Measurements from ENCODE around the gene THSD4. TPM values are rescaled to one million over a fixed set of nuclear protein-coding genes. Genes with fewer than 3 reads are reported as not detected.

THSD4 gene
- polyA plus RNA-seq, 1 donor from 2014 or later, result 0.46 TPM

- TF ChIP-seq MXI1 (conservative IDR thresholded peaks at IDR 0.05; ENCODE audit: poor library complexity, severe bottlenecking), result no peak
- no peak for TF ChIP-seq TAF1 (IDR thresholded peaks at IDR 0.05; ENCODE audit: low read depth)
- no peak for TF ChIP-seq REST (IDR thresholded peaks at IDR 0.05; ENCODE audit: borderline replicate concordance)
- no peak for TF ChIP-seq POLR2AphosphoS5 (IDR thresholded peaks at IDR 0.05)
- no peak for TF ChIP-seq SMC3 (conservative IDR thresholded peaks at IDR 0.05; ENCODE audit: poor library complexity)
- no peak for TF ChIP-seq RAD21 (conservative IDR thresholded peaks at IDR 0.05)
- no peak for TF ChIP-seq EP300 (conservative IDR thresholded peaks at IDR 0.05; ENCODE audit: poor library complexity, severe bottlenecking)
- TF ChIP-seq EZH2 (IDR thresholded peaks at IDR 0.05; ENCODE audit: borderline replicate concordance, insufficient read depth, low read length, poor library complexity, severe bottlenecking), result no peak
- TF ChIP-seq CTCF (IDR thresholded peaks at IDR 0.05; ENCODE audit: poor library complexity, severe bottlenecking), result no peak
- Histone ChIP-seq H3K9me2 (ENCODE audit: insufficient read depth, low read length) (no peaks in the 10 kb centered on the region), H2AFZ (ENCODE audit: low read depth, low read length) (no peak overlapping the region)
These were observed 684.9 kb downstream of the THSD4 start for GRCh38 chr15:71800190-71800589.

GRCh38 chr15:71800835-71801745 lies 685.8 kb downstream of the THSD4 start:
- Histone ChIP-seq H3K27ac (ENCODE audit: low read length) (no peak overlapping the region), H3K9me2 (ENCODE audit: insufficient read depth, low read length) (no peaks in the 10 kb centered on the region), H3K79me2 (replicated peaks; ENCODE audit: insufficient read depth, low read length) (no peaks in the 10 kb centered on the region), H3K4me2 (ENCODE audit: low read length) (no peak overlapping the region), H3K36me3 (ENCODE audit: insufficient read depth, low read length) (no peaks in the 10 kb centered on the region), H3K4me3 (ENCODE audit: low read length) (no peak overlapping the region), H3K9ac (ENCODE audit: low read length) (no peak overlapping the region), H4K20me1 (ENCODE audit: insufficient read depth) (no peaks in the 10 kb centered on the region), H3F3A (ENCODE audit: insufficient read depth, low read length, poor library complexity, severe bottlenecking) (no peaks in the 10 kb centered on the region), H3K27me3 (ENCODE audit: insufficient read depth, low read depth, low read length) (no peaks in the 10 kb centered on the region), H2AFZ (ENCODE audit: low read depth, low read length) (no peak overlapping the region), H3K9me3 (ENCODE audit: low read length) (no peaks in the 10 kb centered on the region)
- no peak for TF ChIP-seq EP300 (conservative IDR thresholded peaks at IDR 0.05; ENCODE audit: poor library complexity, severe bottlenecking)
- TF ChIP-seq POLR2AphosphoS5 (IDR thresholded peaks at IDR 0.05), result no peak
- TF ChIP-seq RAD21 (conservative IDR thresholded peaks at IDR 0.05), result peak; percentile 98
- peak; percentile 94 for TF ChIP-seq CTCF (IDR thresholded peaks at IDR 0.05; ENCODE audit: poor library complexity, severe bottlenecking)
- TF ChIP-seq REST (IDR thresholded peaks at IDR 0.05; ENCODE audit: borderline replicate concordance), result no peak
- TF ChIP-seq SMC3 (conservative IDR thresholded peaks at IDR 0.05; ENCODE audit: poor library complexity), result peak; percentile 98
- no peak for TF ChIP-seq TAF1 (IDR thresholded peaks at IDR 0.05; ENCODE audit: low read depth)
- no peak for TF ChIP-seq EZH2 (IDR thresholded peaks at IDR 0.05; ENCODE audit: borderline replicate concordance, insufficient read depth, low read length, poor library complexity, severe bottlenecking)
- TF ChIP-seq MXI1 (conservative IDR thresholded peaks at IDR 0.05; ENCODE audit: poor library complexity, severe bottlenecking), result no peak

More at GRCh38 chr15:71800190-71800589, 684.9 kb downstream of the THSD4 start:
- H3K9ac ChIP-seq (ENCODE audit: low read length), result no peak overlapping the region
- H3K4me2 ChIP-seq (ENCODE audit: low read length), result no peak overlapping the region
- no peak overlapping the region for H3K4me3 ChIP-seq (ENCODE audit: low read length)
- no peaks in the 10 kb centered on the region for H3K27me3 ChIP-seq (ENCODE audit: insufficient read depth, low read depth, low read length)
- H3K9me3 ChIP-seq (ENCODE audit: low read length), result no peaks in the 10 kb centered on the region
- H3K27ac ChIP-seq (ENCODE audit: low read length), result no peak overlapping the region
- no peaks in the 10 kb centered on the region for H3K79me2 ChIP-seq (replicated peaks; ENCODE audit: insufficient read depth, low read length)
- no peaks in the 10 kb centered on the region for H3K36me3 ChIP-seq (ENCODE audit: insufficient read depth, low read length)
- no peaks in the 10 kb centered on the region for H4K20me1 ChIP-seq (ENCODE audit: insufficient read depth)
- H3F3A ChIP-seq (ENCODE audit: insufficient read depth, low read length, poor library complexity, severe bottlenecking), result no peaks in the 10 kb centered on the region

All from neural cell (in vitro differentiated cells).